GM12891 (cell line): ENCODE data around the gene LILRB3.
"Not testable (repeated sequence)": the region's sequence is repeated elsewhere in the genome, so short reads cannot be mapped to it uniquely, and the experiment has no call there.

ENCODE experiments used
- DNase-seq: peaks from one replicate; pipeline ENCODE4 v3.0.0; 2011; ENCODE audit warnings: low spot score; ENCODE audit not compliant: insufficient read length
- FAIRE-seq: peaks from 2 replicates; lab custom pipeline; 2011; peaks lifted over from hg19 to GRCh38; lab: Jason Lieb, UNC
- PAX5 ChIP-seq: IDR thresholded peaks from 2 replicates; pipeline ENCODE4 v1.6.1; 2011; ENCODE audit warnings: low read length, moderate library complexity, mild to moderate bottlenecking; ENCODE audit not compliant: insufficient read depth, severe bottlenecking
- POLR2A ChIP-seq: IDR thresholded peaks from 2 replicates; pipeline ENCODE4 v1.6.1; 2011; ENCODE audit warnings: low read depth, low read length, control low read depth
- POLR2AphosphoS5 ChIP-seq: IDR thresholded peaks from 2 replicates; pipeline ENCODE4 v1.6.1; 2011; ENCODE audit warnings: low read depth, low read length, control low read depth
- POU2F2 ChIP-seq: IDR thresholded peaks from 2 replicates; pipeline ENCODE4 v1.6.1; 2011; ENCODE audit warnings: low read depth, mild to moderate bottlenecking, control low read depth, low read length, moderate library complexity
- SPI1 ChIP-seq: IDR thresholded peaks from 2 replicates; pipeline ENCODE4 v1.6.1; 2011; ENCODE audit warnings: low read depth, low read length, control low read depth
- TAF1 ChIP-seq: IDR thresholded peaks from 2 replicates; pipeline ENCODE4 v1.6.1; 2011; ENCODE audit warnings: low read depth, low read length, control low read depth

LILRB3 gene

GRCh38 chr19:54233941-54234340 is 11.1 kb upstream of the LILRB3 start:
- DNase-seq (no peak), FAIRE-seq (no peak)
- TF ChIP-seq SPI1, result no peak
- no peak for TF ChIP-seq POLR2A
- TF ChIP-seq TAF1, result no peak
- TF ChIP-seq PAX5, result no peak
- TF ChIP-seq POLR2AphosphoS5, result no peak
- no peak for TF ChIP-seq POU2F2

GRCh38 chr19:54231077-54231931 is 8.5 kb upstream of the LILRB3 start:
- FAIRE-seq, result peak; percentile 92
- no peak for TF ChIP-seq POLR2A
- no peak for TF ChIP-seq POU2F2
- no peak for TF ChIP-seq POLR2AphosphoS5
- no peak for TF ChIP-seq TAF1
- TF ChIP-seq SPI1, result no peak
- no peak for TF ChIP-seq PAX5
- DNase-seq, result peak; percentile 75

- TF ChIP-seq POU2F2 (no peak), PAX5 (no peak), SPI1 (no peak), TAF1 (no peak), POLR2A (no peak), POLR2AphosphoS5 (no peak)
Measured at GRCh38 chr19:54230031-54230430, 7.2 kb upstream of the LILRB3 start.

GRCh38 chr19:54229146-54229545 is 6.3 kb upstream of the LILRB3 start:
- DNase-seq, result no peak
- TF ChIP-seq POLR2A (no peak), POLR2AphosphoS5 (no peak), SPI1 (no peak), PAX5 (no peak), TAF1 (no peak), POU2F2 (no peak)
- no peak for FAIRE-seq

More at GRCh38 chr19:54230031-54230430, 7.2 kb upstream of the LILRB3 start:
- FAIRE-seq (no peak), DNase-seq (no peak)

DNA sequence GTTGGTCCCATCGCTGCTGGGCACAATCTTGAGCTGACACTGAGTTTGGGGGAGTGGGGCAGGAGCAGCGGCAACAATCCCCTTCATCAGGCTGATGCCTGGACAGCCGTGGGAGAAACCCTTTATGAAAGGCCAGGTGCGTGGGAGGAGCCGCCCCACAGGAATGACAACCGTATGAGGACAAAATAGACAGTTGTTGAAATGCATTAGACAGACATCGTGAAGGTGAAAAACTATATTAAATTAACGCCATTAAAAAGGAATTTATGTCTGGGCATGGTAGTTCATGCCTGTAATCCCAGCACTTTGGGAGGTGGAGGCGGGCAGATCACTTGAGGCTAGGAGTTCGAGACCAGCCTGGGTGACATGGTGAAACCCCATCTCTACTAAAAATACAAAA is 1.8 kb upstream of the LILRB3 start:
- not testable (repeated sequence) for FAIRE-seq

DNA sequence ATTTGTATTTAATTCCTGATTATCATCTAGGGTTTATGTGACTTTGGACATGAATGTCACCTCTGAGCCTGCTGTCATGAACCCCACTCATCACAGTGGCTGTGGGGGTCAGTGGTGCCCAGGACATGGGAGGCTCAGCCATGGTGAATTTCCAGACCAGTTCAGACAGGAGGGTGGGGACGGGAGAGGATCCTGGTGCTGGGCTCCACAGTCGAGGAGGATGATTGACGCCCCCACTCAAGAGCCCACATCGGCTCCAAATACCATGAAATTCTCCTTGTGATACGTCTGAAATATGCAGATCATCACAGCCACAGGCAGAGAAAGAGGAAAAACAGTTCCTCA is 1.1 kb upstream of the LILRB3 start:
- not testable (repeated sequence) for FAIRE-seq, DNase-seq

More for the DNA sequence above, 1.8 kb upstream of the LILRB3 start:
- DNase-seq, result not testable (repeated sequence)

GRCh38 chr19:54223277-54223936 is 600 bp upstream of the LILRB3 start:
- not testable (repeated sequence) for DNase-seq, FAIRE-seq

DNA sequence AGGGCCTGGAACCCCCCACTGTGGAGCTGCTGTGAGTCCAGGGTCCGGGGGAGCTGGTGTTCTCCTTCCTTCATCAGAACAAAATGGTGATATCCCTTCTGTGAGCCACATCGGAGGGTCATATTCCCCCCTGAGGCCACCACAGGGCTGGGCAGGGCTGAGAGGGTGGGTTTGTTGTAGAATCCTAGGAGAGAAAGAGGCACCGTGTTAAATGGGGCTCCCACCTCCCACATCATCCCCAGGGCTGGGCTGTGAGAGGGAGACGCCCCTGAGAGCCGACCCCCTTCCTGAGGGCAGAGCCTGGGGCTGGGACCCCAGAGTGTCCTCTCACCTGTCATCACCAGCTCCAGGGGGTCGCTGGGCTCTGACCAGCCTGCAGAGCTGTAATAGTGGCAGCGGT is 860 bp downstream of the LILRB3 start:
- not testable (repeated sequence) for DNase-seq, FAIRE-seq

- DNase-seq, FAIRE-seq: not testable (repeated sequence)
Measured at GRCh38 chr19:54219702-54220101, 3.1 kb downstream of the LILRB3 start.

DNA sequence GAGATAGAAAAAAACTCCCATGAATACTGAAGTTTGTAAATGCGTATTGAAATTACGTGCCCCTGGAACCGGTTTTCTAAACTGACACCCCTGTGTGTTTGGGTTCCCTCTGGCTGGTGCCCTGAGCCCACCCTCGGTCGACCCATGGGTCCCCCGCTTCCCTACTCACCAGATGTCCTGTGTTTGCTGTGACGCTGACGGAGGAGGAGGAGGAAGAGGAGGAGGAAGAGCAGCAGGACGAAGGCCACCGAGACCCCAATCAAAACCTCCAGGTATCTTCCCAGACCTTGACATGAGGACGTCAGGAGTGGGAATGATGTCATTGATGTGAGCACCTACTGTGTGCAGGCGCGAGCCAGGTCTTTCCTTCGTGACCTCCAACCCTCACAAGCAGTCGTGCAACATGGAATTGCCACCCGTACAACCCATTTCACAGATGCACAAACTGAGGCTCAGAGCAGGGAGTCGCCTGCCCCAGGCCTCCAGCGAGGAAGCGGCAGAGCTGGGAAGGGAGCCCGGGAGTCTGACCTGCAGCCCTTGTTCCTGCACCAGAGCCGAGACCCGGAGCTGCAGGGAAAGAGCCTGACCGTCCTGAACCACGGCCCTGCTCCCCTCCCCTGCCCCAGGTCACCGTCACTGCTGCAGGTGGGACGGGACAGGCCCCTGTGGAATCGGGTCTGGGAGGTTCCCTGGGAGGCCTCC is 3.7 kb downstream of the LILRB3 start:
- DNase-seq (no peak), FAIRE-seq (no peak)
- no peak for TF ChIP-seq PAX5
- no peak for TF ChIP-seq POLR2AphosphoS5
- no peak for TF ChIP-seq POLR2A
- no peak for TF ChIP-seq TAF1
- no peak for TF ChIP-seq POU2F2
- no peak for TF ChIP-seq SPI1

GRCh38 chr19:54218259-54218658 is 4.5 kb downstream of the LILRB3 start:
- no peak for FAIRE-seq
- TF ChIP-seq POLR2A (no peak), POU2F2 (no peak), SPI1 (no peak), TAF1 (no peak), PAX5 (no peak), POLR2AphosphoS5 (no peak)
- DNase-seq, result no peak

DNA sequence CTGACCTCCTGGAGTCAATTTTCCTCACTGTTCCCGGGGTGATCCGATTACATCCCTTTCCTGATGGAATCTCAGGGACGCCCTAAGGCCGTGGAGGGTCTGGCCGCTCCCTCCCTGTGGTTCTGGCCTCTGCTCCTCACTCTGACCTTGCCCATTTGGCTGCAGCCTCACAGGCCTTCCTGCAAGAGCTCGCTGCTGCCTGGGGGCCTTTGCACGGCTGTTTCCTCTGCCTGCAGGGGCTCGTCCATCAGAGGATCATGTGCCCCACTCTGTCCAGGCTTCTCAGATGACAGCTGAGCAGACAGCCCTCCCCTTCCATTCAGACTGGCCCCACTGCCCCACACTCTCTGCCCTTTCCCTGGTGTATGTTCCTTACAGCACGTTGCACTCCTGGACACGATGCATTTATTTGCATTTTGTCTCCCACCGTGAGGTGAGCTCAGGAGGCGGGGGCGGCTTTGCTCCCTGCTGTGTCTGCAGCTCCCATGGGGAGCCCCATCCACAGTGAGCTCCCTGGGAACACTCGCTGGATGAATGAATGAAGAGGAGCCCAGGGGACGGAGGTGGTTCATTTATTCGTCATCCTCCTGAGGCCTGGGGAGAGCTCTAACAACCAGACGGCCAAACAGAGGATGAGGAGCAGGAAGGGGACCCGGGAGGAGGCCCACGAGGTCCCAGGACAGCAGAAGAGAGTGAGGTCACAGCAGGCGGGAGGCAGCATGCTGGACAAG is 5.1 kb downstream of the LILRB3 start:
- not testable (repeated sequence) for DNase-seq, FAIRE-seq
